ENCODE data around the gene MOB4.
"Not testable (repeated sequence)": the region's sequence is repeated elsewhere in the genome, so short reads cannot be mapped to it uniquely, and the experiment has no call there.

DNA sequence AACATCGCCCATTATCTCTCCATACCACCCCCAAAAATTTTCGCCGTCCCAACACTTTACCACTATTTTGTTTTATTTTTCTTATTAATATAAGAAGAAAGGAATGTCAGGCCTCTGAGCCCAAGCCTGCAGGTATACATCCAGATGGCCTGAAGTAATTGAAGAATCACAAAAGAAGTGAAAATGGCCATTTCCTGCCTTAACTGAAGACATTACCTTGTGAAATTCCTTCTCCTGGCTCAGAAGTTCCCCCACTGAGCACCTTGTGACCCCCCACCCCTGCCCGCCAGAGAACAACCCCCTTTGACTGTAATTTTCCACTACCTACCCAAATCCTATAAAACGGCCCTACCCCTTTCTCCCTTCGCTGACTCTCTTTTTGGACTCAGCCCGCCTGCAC, 71.4 kb downstream of the MOB4 start:
- TF ChIP-seq EZH2 (IDR thresholded peaks at IDR 0.05; ENCODE audit: borderline replicate concordance, insufficient read depth, low read depth, low read length, poor library complexity, severe bottlenecking), result not testable (repeated sequence)
- TF ChIP-seq, protein P1, sequence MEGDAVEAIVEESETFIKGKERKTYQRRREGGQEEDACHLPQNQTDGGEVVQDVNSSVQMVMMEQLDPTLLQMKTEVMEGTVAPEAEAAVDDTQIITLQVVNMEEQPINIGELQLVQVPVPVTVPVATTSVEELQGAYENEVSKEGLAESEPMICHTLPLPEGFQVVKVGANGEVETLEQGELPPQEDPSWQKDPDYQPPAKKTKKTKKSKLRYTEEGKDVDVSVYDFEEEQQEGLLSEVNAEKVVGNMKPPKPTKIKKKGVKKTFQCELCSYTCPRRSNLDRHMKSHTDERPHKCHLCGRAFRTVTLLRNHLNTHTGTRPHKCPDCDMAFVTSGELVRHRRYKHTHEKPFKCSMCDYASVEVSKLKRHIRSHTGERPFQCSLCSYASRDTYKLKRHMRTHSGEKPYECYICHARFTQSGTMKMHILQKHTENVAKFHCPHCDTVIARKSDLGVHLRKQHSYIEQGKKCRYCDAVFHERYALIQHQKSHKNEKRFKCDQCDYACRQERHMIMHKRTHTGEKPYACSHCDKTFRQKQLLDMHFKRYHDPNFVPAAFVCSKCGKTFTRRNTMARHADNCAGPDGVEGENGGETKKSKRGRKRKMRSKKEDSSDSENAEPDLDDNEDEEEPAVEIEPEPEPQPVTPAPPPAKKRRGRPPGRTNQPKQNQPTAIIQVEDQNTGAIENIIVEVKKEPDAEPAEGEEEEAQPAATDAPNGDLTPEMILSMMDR (IDR thresholded peaks at IDR 0.05), result not testable (repeated sequence)
